Prostate gland (tissue), 2 donors: ENCODE data around the gene GRM8. TPM values are rescaled to one million over a fixed set of nuclear protein-coding genes. Genes with fewer than 3 reads are reported as not detected.

Experiments
- DNase-seq: peaks from one replicate; pipeline ENCODE4 v3.0.0-alpha.2; 2019; ENCODE audit warnings: low spot score
- H3K27ac ChIP-seq, 2 donors: fragments of 200-600 bp; sonication (generic); 2 replicates each; pipeline ENCODE4 v1.5.1; 2017 to 2019
- H3K27me3 ChIP-seq: fragments of 200-600 bp; sonication (generic); replicated peaks from 2 replicates; pipeline ENCODE4 v1.5.1; 2019; ENCODE audit not compliant: insufficient read depth
- H3K36me3 ChIP-seq, 2 donors: fragments of 200-600 bp; sonication (generic); 1 replicate in 1 of 2; 2 replicates in 1 of 2; pipeline versions ENCODE4 v1.5.1 to v1.8.1; 2017 to 2019
- H3K4me1 ChIP-seq: fragments of 200-600 bp; sonication (generic); replicated peaks from 2 replicates; pipeline ENCODE4 v1.5.1; 2019
- H3K4me3 ChIP-seq, 2 donors: fragments of 200-600 bp; sonication (generic); 2 replicates each; pipeline ENCODE4 v1.5.1; 2017 to 2019
- H3K9me3 ChIP-seq: fragments of 200-600 bp; sonication (generic); 2 replicates; pipeline ENCODE4 v1.5.1; 2017
- POLR2A ChIP-seq: fragments of 450-650 bp; IDR thresholded peaks from one replicate; pipeline ENCODE4 v1.6.1; 2016; ENCODE audit warnings: antibody characterized with exemption, mild to moderate bottlenecking
- POLR2AphosphoS5 ChIP-seq: sonication (generic); formaldehyde crosslinking; IDR thresholded peaks from one replicate; pipeline ENCODE4 v1.6.1; 2017; ENCODE audit warnings: antibody characterized with exemption
- WGBS: methylation state at CpG from one replicate; pipeline ENCODE4 v1.1.5; 2018; 5-methylcytosine and 5-hydroxymethylcytosine counted together
- intact Hi-C: fragments of 100-400 bp; cut with DNase I; formaldehyde crosslinking; loops from one replicate; pipeline ENCODE4 v1.14.2; 2022
- total RNA-seq, 2 donors: library from RNA; depleted of rRNA; stranded (reverse); fragments of >200 nt; gene quantifications; one replicate each; pipeline ENCODE4 v1.1.0, GENCODE V29; 2016
- TF ChIP-seq, protein P1 (sequence below), 4 experiments: fragments of 200-600 bp in 2 of 4; fragments of 450-650 bp in 2 of 4; sonication (generic) in 2 of 4; IDR thresholded peaks; 1 replicate in 3 of 4; 2 replicates in 1 of 4; pipeline ENCODE4 v1.5.1; 2016 to 2019; ENCODE audit warnings: antibody characterized with exemption in 4 of 4, mild to moderate bottlenecking in 2 of 4, moderate library complexity in 2 of 4

Gene GRM8
- total RNA-seq, 2 donors from 2014 or later: 1.3 to 3.7 TPM

DNA sequence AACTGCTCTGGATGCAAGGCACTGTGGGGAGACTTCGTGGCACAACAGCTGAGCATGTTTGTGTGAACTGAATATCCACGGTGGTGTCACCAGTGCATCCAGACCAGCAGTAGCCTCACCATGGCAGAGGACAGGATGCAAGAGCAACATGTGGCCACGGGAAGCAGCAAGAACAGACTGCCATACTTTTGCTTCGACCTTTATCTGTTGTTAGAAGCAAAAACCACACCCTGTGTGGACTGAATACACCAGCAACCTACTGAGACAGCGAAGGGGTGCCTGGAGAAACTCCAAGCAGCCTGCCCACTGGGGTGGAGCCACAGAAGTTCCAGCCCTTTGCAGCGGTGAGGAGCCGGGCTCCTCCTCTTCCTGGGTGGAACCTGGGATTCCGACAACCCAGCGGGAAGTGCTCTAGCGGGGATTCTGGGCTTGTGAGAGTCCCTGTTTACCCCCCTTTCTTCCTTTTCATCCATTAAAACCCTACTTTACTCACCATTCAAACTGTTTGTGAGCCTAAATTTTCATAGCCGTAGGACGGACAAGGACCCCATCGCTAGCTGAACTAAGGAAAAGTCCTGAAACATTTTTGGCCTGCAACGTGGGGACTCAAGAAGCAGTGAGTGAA lies 584.9 kb downstream of the GRM8 start:
- DNase-seq: no peak
- Histone ChIP-seq H3K36me3 (no peaks in the 10 kb centered on the region), H3K4me3 (no peak overlapping the region), H3K4me1 (no peaks in the 10 kb centered on the region), H3K27me3 (no peaks in the 10 kb centered on the region), H3K27ac (no peak overlapping the region), H3K9me3 (no peaks in the 10 kb centered on the region)
- WGBS: 90% methylated on average over 14 of the region's 14 CpGs
- TF ChIP-seq, protein P1, sequence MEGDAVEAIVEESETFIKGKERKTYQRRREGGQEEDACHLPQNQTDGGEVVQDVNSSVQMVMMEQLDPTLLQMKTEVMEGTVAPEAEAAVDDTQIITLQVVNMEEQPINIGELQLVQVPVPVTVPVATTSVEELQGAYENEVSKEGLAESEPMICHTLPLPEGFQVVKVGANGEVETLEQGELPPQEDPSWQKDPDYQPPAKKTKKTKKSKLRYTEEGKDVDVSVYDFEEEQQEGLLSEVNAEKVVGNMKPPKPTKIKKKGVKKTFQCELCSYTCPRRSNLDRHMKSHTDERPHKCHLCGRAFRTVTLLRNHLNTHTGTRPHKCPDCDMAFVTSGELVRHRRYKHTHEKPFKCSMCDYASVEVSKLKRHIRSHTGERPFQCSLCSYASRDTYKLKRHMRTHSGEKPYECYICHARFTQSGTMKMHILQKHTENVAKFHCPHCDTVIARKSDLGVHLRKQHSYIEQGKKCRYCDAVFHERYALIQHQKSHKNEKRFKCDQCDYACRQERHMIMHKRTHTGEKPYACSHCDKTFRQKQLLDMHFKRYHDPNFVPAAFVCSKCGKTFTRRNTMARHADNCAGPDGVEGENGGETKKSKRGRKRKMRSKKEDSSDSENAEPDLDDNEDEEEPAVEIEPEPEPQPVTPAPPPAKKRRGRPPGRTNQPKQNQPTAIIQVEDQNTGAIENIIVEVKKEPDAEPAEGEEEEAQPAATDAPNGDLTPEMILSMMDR (IDR thresholded peaks at IDR 0.05): no peak
- TF ChIP-seq POLR2A (no peak), POLR2AphosphoS5 (no peak)
- intact Hi-C loops: no loop called here

DNA sequence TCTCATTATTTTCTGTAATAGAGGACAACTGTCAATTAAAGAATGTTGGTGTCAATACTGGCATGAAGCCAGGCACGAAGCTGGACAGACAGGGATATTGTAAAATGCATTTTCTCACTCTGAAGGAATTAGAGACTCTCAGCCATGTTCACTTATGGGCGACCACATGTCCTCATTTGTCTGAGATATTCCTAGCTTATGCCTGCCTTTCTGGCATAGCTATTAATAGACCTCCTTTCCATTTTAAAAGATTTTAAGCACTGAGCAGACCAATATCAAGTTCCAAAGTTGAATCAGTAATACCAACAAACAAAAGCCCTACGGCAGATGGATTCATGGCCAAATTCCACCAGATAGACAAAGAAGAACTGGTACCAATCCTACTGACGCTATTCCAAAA lies 589.9 kb downstream of the GRM8 start:
- no peak for DNase-seq
- WGBS: 61% methylated on average over 4 of the region's 4 CpGs
- Histone ChIP-seq H3K4me1 (no peaks in the 10 kb centered on the region), H3K36me3 (no peaks in the 10 kb centered on the region), H3K27ac (no peak overlapping the region), H3K9me3 (no peaks in the 10 kb centered on the region), H3K27me3 (no peaks in the 10 kb centered on the region), H3K4me3 (no peak overlapping the region)
- TF ChIP-seq POLR2AphosphoS5 (no peak), POLR2A (no peak)
- TF ChIP-seq, protein P1 (IDR thresholded peaks at IDR 0.05): no peak
- intact Hi-C loops: no loop called here

DNA sequence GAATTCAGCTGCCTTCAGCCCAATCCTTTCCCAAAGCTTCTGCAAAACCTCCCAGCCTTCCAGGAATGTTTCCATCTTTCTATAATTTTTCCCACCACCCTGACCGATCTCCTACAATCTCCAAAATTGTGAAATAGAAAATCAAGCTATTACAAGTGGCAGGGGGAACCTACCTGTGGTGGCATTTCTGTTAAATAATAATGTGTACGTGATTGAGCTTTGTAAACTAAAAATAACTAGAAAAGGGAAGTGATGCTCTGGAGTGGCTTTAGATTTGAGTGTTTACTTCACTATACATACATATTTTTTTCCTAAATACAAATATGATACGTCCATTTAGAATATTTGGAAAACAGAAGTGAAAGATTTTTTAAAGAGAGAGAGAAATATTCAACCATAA lies 593.6 kb downstream of the GRM8 start:
- no peaks in the 10 kb centered on the region for H3K27me3 ChIP-seq
- TF ChIP-seq POLR2A: no peak
- TF ChIP-seq, protein P1 (IDR thresholded peaks at IDR 0.05): no peak
- TF ChIP-seq POLR2AphosphoS5: no peak
- no peaks in the 10 kb centered on the region for H3K36me3 ChIP-seq
- no peak overlapping the region for H3K27ac ChIP-seq
- DNase-seq: no peak
- intact Hi-C loops: no loop called here
- 83% methylated on average over 3 of the region's 3 CpGs for WGBS
- H3K4me1 ChIP-seq: no peaks in the 10 kb centered on the region
- H3K9me3 ChIP-seq: no peaks in the 10 kb centered on the region
- H3K4me3 ChIP-seq: no peak overlapping the region

DNA sequence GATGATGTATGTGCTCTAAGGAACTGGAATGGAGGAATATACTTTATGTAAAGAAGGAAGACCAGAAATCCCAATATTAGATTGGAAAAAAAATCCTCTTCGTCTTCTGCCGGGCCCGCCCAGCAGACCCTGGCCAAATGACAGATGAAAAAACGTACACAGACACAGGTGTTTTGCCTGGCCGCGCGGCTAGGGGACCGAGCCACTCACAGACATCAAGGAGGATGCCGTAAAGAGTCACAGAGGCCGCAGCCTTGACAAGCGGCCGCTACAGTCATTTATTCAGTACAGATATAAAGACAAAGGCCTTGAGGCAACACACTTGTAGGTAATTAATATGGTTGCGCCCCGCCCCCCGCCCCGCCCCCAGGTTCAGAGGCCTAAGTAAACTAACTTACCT lies 594.1 kb downstream of the GRM8 start:
- H3K36me3 ChIP-seq: no peaks in the 10 kb centered on the region
- no peak for DNase-seq
- no peak overlapping the region for H3K4me3 ChIP-seq
- H3K27me3 ChIP-seq: no peaks in the 10 kb centered on the region
- no peaks in the 10 kb centered on the region for H3K4me1 ChIP-seq
- H3K9me3 ChIP-seq: no peaks in the 10 kb centered on the region
- intact Hi-C loops: no loop called here
- 84% methylated on average over 16 of the region's 16 CpGs for WGBS
- no peak overlapping the region for H3K27ac ChIP-seq
- TF ChIP-seq POLR2AphosphoS5: no peak
- TF ChIP-seq, protein P1 (IDR thresholded peaks at IDR 0.05): no peak
- no peak for TF ChIP-seq POLR2A

DNA sequence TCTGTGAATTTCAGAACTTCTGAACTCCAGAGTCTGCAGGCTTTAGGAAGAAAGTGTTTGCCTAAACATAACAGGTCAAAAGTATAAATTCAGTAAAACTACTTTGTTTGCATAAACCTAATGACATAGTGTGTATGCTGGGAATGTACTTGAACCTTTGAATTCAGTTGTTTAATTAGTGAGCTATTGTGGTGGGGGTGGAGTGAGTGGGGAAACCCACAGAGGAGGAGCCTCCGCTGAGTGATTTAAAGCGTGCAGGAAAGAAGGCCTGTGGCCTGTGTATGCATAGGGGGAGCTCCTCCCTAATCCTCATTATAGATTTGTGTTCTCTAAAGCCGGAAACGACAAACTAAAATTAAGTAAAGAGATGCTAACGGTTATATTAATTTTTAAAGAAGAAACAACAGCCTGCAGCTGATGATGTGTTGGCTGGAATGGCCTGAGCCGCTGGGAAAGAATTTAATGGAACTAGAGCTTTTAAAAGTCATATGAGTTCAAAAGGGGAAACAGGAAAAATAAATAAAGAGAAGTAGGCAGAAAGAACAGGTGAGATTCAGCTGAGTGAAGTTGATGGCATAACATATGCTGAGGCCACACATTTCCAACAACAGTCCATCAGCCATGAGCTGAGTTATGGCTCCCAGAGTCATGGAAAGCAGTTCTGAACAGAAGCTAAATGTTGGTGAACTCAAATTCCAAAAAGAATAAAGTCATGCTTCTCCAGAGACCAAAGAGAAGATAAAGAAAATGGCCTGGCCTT lies 595.0 kb downstream of the GRM8 start:
- no peak for TF ChIP-seq POLR2AphosphoS5
- TF ChIP-seq POLR2A: no peak
- TF ChIP-seq, protein P1 (IDR thresholded peaks at IDR 0.05): no peak
- Histone ChIP-seq H3K36me3 (no peaks in the 10 kb centered on the region), H3K27me3 (no peaks in the 10 kb centered on the region), H3K9me3 (no peaks in the 10 kb centered on the region), H3K27ac (no peak overlapping the region), H3K4me1 (no peaks in the 10 kb centered on the region), H3K4me3 (no peak overlapping the region)
- intact Hi-C loops: no loop called here
- no peak for DNase-seq
- WGBS: 39% methylated on average over 6 of the region's 6 CpGs
